ENCODE results near the gene AARS1.
"Not testable (repeated sequence)": the region's sequence is repeated elsewhere in the genome, so short reads cannot be mapped to it uniquely, and the experiment has no call there.

GRCh38 chr16:70203508-70203907 lies 85.8 kb downstream of the AARS1 start:
- TF ChIP-seq, protein P1, sequence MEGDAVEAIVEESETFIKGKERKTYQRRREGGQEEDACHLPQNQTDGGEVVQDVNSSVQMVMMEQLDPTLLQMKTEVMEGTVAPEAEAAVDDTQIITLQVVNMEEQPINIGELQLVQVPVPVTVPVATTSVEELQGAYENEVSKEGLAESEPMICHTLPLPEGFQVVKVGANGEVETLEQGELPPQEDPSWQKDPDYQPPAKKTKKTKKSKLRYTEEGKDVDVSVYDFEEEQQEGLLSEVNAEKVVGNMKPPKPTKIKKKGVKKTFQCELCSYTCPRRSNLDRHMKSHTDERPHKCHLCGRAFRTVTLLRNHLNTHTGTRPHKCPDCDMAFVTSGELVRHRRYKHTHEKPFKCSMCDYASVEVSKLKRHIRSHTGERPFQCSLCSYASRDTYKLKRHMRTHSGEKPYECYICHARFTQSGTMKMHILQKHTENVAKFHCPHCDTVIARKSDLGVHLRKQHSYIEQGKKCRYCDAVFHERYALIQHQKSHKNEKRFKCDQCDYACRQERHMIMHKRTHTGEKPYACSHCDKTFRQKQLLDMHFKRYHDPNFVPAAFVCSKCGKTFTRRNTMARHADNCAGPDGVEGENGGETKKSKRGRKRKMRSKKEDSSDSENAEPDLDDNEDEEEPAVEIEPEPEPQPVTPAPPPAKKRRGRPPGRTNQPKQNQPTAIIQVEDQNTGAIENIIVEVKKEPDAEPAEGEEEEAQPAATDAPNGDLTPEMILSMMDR (IDR thresholded peaks at IDR 0.05; ENCODE audit: insufficient read depth, low read length, poor library complexity, severe bottlenecking) = not testable (repeated sequence)
- not testable (repeated sequence) for TF ChIP-seq EZH2phosphoT487 (conservative IDR thresholded peaks at IDR 0.05; ENCODE audit: low read length)
